Gastroesophageal sphincter (tissue), 4 donors: Measurements from ENCODE around the gene YIPF6. TPM values are rescaled to one million over a fixed set of nuclear protein-coding genes. Genes with fewer than 3 reads are reported as not detected.
A peak's percentile ranks its signal among the peaks of the same experiment; 100 is the strongest.

Experiments
- ATAC-seq: fragments of 150-250 bp; one replicate; pipeline ENCODE4 v1.9.1; 2016; ENCODE audit warnings: mild to moderate bottlenecking, moderate library complexity
- H3K27ac ChIP-seq, 4 donors: fragments of 200-600 bp; sonication (generic) in 3 of 4; 1 replicate in 3 of 4; 2 replicates in 1 of 4; pipeline ENCODE4 v1.5.1; 2016 to 2019
- H3K27me3 ChIP-seq: fragments of 200-600 bp; sonication (generic); one replicate; pipeline ENCODE4 v1.5.1; 2019
- H3K36me3 ChIP-seq, 2 donors: fragments of 200-600 bp; sonication (generic); one replicate each; pipeline ENCODE4 v1.5.1; 2019; ENCODE audit warnings: control low read depth in 1 of 2
- H3K4me1 ChIP-seq, 3 donors: fragments of 200-600 bp; sonication (generic); 1 replicate in 2 of 3; 2 replicates in 1 of 3; pipeline ENCODE4 v1.5.1; 2016 to 2019; ENCODE audit warnings: control low read depth in 2 of 3
- H3K4me3 ChIP-seq, 2 donors: fragments of 200-600 bp; sonication (generic); one replicate each; pipeline ENCODE4 v1.5.1; 2019; ENCODE audit warnings: mild to moderate bottlenecking in 1 of 2, moderate library complexity in 1 of 2
- H3K9me3 ChIP-seq, 3 donors: fragments of 200-600 bp; sonication (generic); one replicate each; pipeline ENCODE4 v1.5.1; 2017 to 2019; ENCODE audit warnings: control low read depth in 2 of 3
- EP300 ChIP-seq: sonication (generic); formaldehyde crosslinking; IDR thresholded peaks from one replicate; pipeline ENCODE4 v1.6.1; 2017; ENCODE audit warnings: antibody characterized with exemption, mild to moderate bottlenecking
- POLR2A ChIP-seq, 2 donors: fragments of 450-650 bp; IDR thresholded peaks; one replicate each; pipeline ENCODE4 v1.6.1; 2017; ENCODE audit warnings: antibody characterized with exemption in 2 of 2, mild to moderate bottlenecking in 2 of 2, moderate library complexity in 1 of 2
- POLR2AphosphoS5 ChIP-seq: sonication (generic); formaldehyde crosslinking; IDR thresholded peaks from one replicate; pipeline ENCODE4 v1.6.1; 2017; ENCODE audit warnings: antibody characterized with exemption
- WGBS, 2 donors: methylation state at CpG; one replicate each; pipeline ENCODE4 v1.1.5; 2018; ENCODE audit warnings: low coverage in 1 of 2; 5-methylcytosine and 5-hydroxymethylcytosine counted together
- total RNA-seq, 4 donors: library from RNA; depleted of rRNA; stranded (reverse); fragments of >200 nt; gene quantifications; one replicate each; pipeline ENCODE4 v1.1.0, GENCODE V29; 2016
- TF ChIP-seq, protein P1 (sequence below), 4 experiments: fragments of 200-600 bp in 2 of 4; fragments of 450-650 bp in 2 of 4; sonication (generic) in 1 of 4; IDR thresholded peaks; one replicate each; pipeline ENCODE4 v1.5.1; 2017 to 2019; ENCODE audit warnings: antibody characterized with exemption in 4 of 4, mild to moderate bottlenecking in 2 of 4, moderate library complexity in 2 of 4

Gene YIPF6
- 10 to 100 TPM; 25.4 to 41.3 (median 37.4) TPM for total RNA-seq

GRCh38 chrX:68498508-68499379 is at the start of gene YIPF6:
Gene YIPF6 (plus strand): TSS chrX:68499051. CDS start chrX:68499067, 16 bp downstream.
- H3K27me3 ChIP-seq, result no peaks in the 10 kb centered on the region
- TF ChIP-seq POLR2A (IDR thresholded peaks at IDR 0.05) (peak; percentile 62 to 76), EP300 (no peak), POLR2AphosphoS5 (peak; percentile 74)
- TF ChIP-seq, protein P1, sequence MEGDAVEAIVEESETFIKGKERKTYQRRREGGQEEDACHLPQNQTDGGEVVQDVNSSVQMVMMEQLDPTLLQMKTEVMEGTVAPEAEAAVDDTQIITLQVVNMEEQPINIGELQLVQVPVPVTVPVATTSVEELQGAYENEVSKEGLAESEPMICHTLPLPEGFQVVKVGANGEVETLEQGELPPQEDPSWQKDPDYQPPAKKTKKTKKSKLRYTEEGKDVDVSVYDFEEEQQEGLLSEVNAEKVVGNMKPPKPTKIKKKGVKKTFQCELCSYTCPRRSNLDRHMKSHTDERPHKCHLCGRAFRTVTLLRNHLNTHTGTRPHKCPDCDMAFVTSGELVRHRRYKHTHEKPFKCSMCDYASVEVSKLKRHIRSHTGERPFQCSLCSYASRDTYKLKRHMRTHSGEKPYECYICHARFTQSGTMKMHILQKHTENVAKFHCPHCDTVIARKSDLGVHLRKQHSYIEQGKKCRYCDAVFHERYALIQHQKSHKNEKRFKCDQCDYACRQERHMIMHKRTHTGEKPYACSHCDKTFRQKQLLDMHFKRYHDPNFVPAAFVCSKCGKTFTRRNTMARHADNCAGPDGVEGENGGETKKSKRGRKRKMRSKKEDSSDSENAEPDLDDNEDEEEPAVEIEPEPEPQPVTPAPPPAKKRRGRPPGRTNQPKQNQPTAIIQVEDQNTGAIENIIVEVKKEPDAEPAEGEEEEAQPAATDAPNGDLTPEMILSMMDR (IDR thresholded peaks at IDR 0.05), result no peak
- H3K4me1 ChIP-seq, result peaks cover 0 to 20% (median 0%) of the 10 kb centered on the region in 3 donors
- no peaks in the 10 kb centered on the region for H3K9me3 ChIP-seq
- WGBS, 2 donors, result 1 to 25% methylated on average over 16 to 29 of the region's 68 CpGs
- peak within 1 kb of the TSS; percentile 87 to 100 (median 93) for H3K27ac ChIP-seq
- peak; percentile 95 for ATAC-seq
- no peaks in the 10 kb centered on the region for H3K36me3 ChIP-seq
- peak within 1 kb of the TSS; percentile 69 to 98 for H3K4me3 ChIP-seq

DNA sequence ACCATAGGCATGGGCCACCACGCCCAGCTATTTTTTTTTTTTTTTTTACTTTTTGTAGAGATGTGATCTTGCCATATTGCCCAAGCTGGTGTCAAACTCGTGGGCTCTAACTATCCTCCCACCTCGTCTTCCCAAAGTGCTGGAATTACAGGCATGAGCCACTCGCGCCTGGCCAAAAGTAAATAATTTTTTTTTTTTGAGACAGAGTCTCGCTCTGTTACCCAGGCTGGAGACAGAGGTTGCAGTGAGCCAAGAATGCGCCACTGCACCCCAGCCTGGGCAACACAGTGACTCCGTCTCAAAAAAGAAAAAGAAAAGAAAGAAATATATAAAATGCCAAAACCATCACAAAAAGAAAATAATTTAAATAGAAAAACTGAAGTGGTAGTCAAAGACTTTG is 47.1 kb upstream of the YIPF6 start:
- no peaks in the 10 kb centered on the region for H3K9me3 ChIP-seq

DNA sequence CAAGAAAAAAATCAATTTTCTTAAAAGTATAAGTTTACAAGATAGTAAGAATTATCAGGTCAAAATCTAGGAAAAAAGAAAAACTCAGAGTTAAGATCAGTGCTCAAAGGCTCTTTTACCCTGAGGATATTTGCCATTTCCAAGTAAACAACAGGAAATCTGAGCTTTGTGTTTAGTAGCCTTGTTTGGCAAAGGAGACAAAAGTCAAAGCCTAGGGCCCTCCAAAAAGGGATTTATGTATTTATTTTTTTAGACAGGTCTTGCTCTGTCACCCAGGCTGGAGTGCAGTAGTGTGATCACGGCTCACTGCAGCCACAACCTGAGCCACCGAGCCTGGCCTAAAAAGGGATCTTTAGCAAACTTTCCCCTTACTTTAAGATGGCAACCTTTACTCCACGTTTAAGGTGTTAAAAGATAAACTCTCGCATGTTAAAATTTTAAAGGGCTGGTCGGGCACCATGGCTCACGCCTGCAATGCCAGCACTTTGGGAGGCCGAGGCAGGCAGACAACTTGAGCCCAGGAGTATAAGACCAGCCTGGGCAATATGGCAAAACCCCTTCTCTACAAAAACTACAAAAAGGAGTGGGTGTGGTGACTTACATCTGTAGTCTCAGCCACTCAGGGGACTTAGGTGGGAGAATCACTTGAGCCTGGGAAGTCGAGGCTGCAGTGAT is 44.2 kb upstream of the YIPF6 start:
- Histone ChIP-seq H3K27me3 (no peaks in the 10 kb centered on the region), H3K27ac (no peak overlapping the region), H3K4me1 (no peaks in the 10 kb centered on the region), H3K9me3 (no peaks in the 10 kb centered on the region), H3K4me3 (no peak overlapping the region), H3K36me3 (no peaks in the 10 kb centered on the region)
- WGBS, 2 donors, result 55% methylated on average over 4 of the region's 8 CpGs; no CpG with 5 or more reads in 1 of the 2 donors
- TF ChIP-seq, protein P1 (IDR thresholded peaks at IDR 0.05), result no peak
- TF ChIP-seq POLR2AphosphoS5, result no peak
- no peak for TF ChIP-seq POLR2A (IDR thresholded peaks at IDR 0.05)
- no peak for TF ChIP-seq EP300
- ATAC-seq, result no peak

More for the DNA sequence above, 47.1 kb upstream of the YIPF6 start:
- no peak for ATAC-seq
- Histone ChIP-seq H3K4me1 (no peaks in the 10 kb centered on the region), H3K27ac (no peak overlapping the region), H3K36me3 (no peaks in the 10 kb centered on the region), H3K27me3 (no peaks in the 10 kb centered on the region), H3K4me3 (no peak overlapping the region)
- WGBS, 2 donors, result 51% methylated on average over 6 of the region's 8 CpGs; no CpG with 5 or more reads in 1 of the 2 donors
- TF ChIP-seq EP300, result no peak
- no peak for TF ChIP-seq POLR2AphosphoS5
- TF ChIP-seq, protein P1 (IDR thresholded peaks at IDR 0.05), result no peak
- no peak for TF ChIP-seq POLR2A (IDR thresholded peaks at IDR 0.05)

- TF ChIP-seq POLR2A (IDR thresholded peaks at IDR 0.05), result no peak
- TF ChIP-seq POLR2AphosphoS5, result no peak
- H3K4me1 ChIP-seq, result no peaks in the 10 kb centered on the region
- H3K27me3 ChIP-seq, result no peaks in the 10 kb centered on the region
- no peak for ATAC-seq
- WGBS, 2 donors, result 81 to 91% methylated on average over 2 to 3 of the region's 4 CpGs
- no peak overlapping the region for H3K4me3 ChIP-seq
- H3K9me3 ChIP-seq, result no peaks in the 10 kb centered on the region
- no peak overlapping the region for H3K27ac ChIP-seq
- no peaks in the 10 kb centered on the region for H3K36me3 ChIP-seq
These were observed 43.7 kb upstream of the YIPF6 start for GRCh38 chrX:68455151-68455510.

DNA sequence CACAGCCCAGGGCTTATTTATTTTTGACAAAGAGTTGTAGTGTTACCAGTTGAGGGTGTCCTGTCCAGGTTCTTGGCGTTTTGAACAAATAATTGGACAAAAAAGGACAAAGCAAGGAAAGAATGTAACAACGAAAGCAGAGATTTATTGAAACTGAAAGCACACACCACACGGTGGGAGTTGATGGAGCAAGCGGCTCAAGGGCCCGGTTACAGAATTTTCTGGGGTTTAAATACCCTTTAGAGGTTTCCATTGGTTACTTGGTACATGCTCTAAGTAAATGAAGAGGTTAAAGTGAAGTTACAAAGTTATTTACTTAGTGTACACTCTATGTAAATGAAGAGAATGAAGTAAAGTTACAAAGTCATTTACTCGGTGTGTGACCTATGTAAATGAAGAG is 37.8 kb upstream of the YIPF6 start:
- Histone ChIP-seq H3K27me3 (no peaks in the 10 kb centered on the region), H3K36me3 (no peaks in the 10 kb centered on the region), H3K27ac (no peak overlapping the region), H3K9me3 (no peaks in the 10 kb centered on the region), H3K4me3 (no peak overlapping the region), H3K4me1 (no peaks in the 10 kb centered on the region)
- WGBS, 2 donors, result 46 to 68% methylated on average over 3 to 5 of the region's 6 CpGs
- TF ChIP-seq POLR2AphosphoS5, result no peak
- no peak for TF ChIP-seq POLR2A (IDR thresholded peaks at IDR 0.05)
- TF ChIP-seq, protein P1 (IDR thresholded peaks at IDR 0.05), result no peak
- TF ChIP-seq EP300, result no peak
- ATAC-seq, result no peak
